ENCODE data around the gene CST1.
"Not testable (repeated sequence)": the region's sequence is repeated elsewhere in the genome, so short reads cannot be mapped to it uniquely, and the experiment has no call there.

Gene CST1

GRCh38 chr20:23722851-23723250 lies 27.9 kb downstream of the CST1 start:
- FAIRE-seq; DNase-seq (ENCODE audit: extremely low spot score, insufficient read length, low read depth): not testable (repeated sequence)

- FAIRE-seq (no peak), DNase-seq (ENCODE audit: extremely low spot score, insufficient read length, low read depth) (no peak)
Measured at GRCh38 chr20:23721962-23722361, 28.8 kb downstream of the CST1 start.

GRCh38 chr20:23719351-23719750 lies 31.4 kb downstream of the CST1 start:
- FAIRE-seq: not testable (repeated sequence)

GRCh38 chr20:23711778-23712177 lies 39.0 kb downstream of the CST1 start:
- not testable (repeated sequence) for FAIRE-seq; DNase-seq (ENCODE audit: extremely low spot score, insufficient read length, low read depth)

More at GRCh38 chr20:23719351-23719750, 31.4 kb downstream of the CST1 start:
- not testable (repeated sequence) for DNase-seq (ENCODE audit: extremely low spot score, insufficient read length, low read depth)

- FAIRE-seq: no peak
- no peak for DNase-seq (ENCODE audit: extremely low spot score, insufficient read length, low read depth)
Measured at GRCh38 chr20:23710771-23711170, 40.0 kb downstream of the CST1 start.

GRCh38 chr20:23705895-23706294 lies 44.8 kb downstream of the CST1 start:
- FAIRE-seq (no peak), DNase-seq (ENCODE audit: extremely low spot score, insufficient read length, low read depth) (no peak)

- no peak for DNase-seq (ENCODE audit: extremely low spot score, insufficient read length, low read depth)
- no peak for FAIRE-seq
Measured at GRCh38 chr20:23702021-23702420, 48.7 kb downstream of the CST1 start.

GRCh38 chr20:23700931-23701330 lies 49.8 kb downstream of the CST1 start:
- no peak for FAIRE-seq
- DNase-seq (ENCODE audit: extremely low spot score, insufficient read length, low read depth): no peak

GRCh38 chr20:23697947-23698346 lies 52.8 kb downstream of the CST1 start:
- no peak for FAIRE-seq
- DNase-seq (ENCODE audit: extremely low spot score, insufficient read length, low read depth): no peak

Measured in GM18507 (cell line).